SK-N-SH (cell line): ENCODE data around the gene ZMYM2. TPM values are rescaled to one million over a fixed set of nuclear protein-coding genes. Genes with fewer than 3 reads are reported as not detected.

Experiments used
- CTCF ChIA-PET: fragments of 300-600, 350-600 bp; formaldehyde crosslinking; extraction: SDS; loops from one replicate; lab custom pipeline; 2021; lab: Yijun Ruan, JAX
- POLR2A ChIA-PET: fragments of 350-600 bp; sonication (Branson Sonifier 250); formaldehyde crosslinking; extraction: SDS; loops from one replicate; lab custom pipeline; 2020; ENCODE audit warnings: antibody characterized with exemption, inconsistent platforms; lab: Yijun Ruan, JAX
- DNase-seq: peaks from one replicate; pipeline ENCODE4 v3.0.0; 2012
- H2AFZ ChIP-seq: fragments of 200-600 bp; sonication (generic); 2 replicates; pipeline ENCODE4 v1.8.1; 2016; ENCODE audit warnings: antibody characterized with exemption, mild to moderate bottlenecking, low read depth
- H3F3A ChIP-seq: fragments of 200-600 bp; sonication (generic); replicated peaks from 2 replicates; pipeline ENCODE3; 2016; ENCODE audit warnings: antibody characterized with exemption, mild to moderate bottlenecking; ENCODE audit not compliant: insufficient read depth
- H3K27ac ChIP-seq, 2 experiments: fragments of 200-500 bp in 1 of 2; fragments of 200-600 bp in 1 of 2; sonication (Bioruptor generic) in 1 of 2; sonication (generic), shearing (Covaris generic) in 1 of 2; 2 replicates each; pipeline versions ENCODE4 v1.5.1 to v1.6.1; 2014 to 2016; ENCODE audit warnings: low read depth in 2 of 2, inconsistent platforms in 1 of 2, low read length in 1 of 2, mild to moderate bottlenecking in 1 of 2, mixed read lengths in 1 of 2
- H3K27me3 ChIP-seq: fragments of 200-600 bp; sonication (generic), shearing (Covaris generic); 2 replicates; pipeline ENCODE4 v1.6.1; 2016; ENCODE audit warnings: mixed run types; ENCODE audit not compliant: insufficient read depth
- H3K36me3 ChIP-seq, 2 experiments: fragments of 200-500 bp in 1 of 2; fragments of 200-600 bp in 1 of 2; sonication (Bioruptor generic) in 1 of 2; sonication (generic) in 1 of 2; replicated peaks in 1 of 2; 2 replicates each; pipeline versions ENCODE3 to v1.5.1; 2014 to 2016; ENCODE audit warnings: low read length in 1 of 2, mild to moderate bottlenecking in 1 of 2; ENCODE audit not compliant: insufficient read depth in 2 of 2, control insufficient read depth in 1 of 2
- H3K4me1 ChIP-seq, 2 experiments: fragments of 200-500 bp in 1 of 2; fragments of 200-600 bp in 1 of 2; sonication (Bioruptor generic) in 1 of 2; sonication (generic), shearing (Covaris generic) in 1 of 2; 2 replicates each; pipeline versions ENCODE4 v1.5.1 to v1.6.1; 2014 to 2016; ENCODE audit warnings: low read depth in 1 of 2, low read length in 1 of 2, mixed run types in 1 of 2; ENCODE audit not compliant: insufficient read depth in 2 of 2, control insufficient read depth in 1 of 2
- H3K4me2 ChIP-seq: fragments of 200-600 bp; sonication (generic), shearing (Covaris generic); 2 replicates; pipeline ENCODE4 v1.6.1; 2017; ENCODE audit warnings: mixed run types
- H3K4me3 ChIP-seq, 2 experiments: fragments of 200-500 bp in 1 of 2; fragments of 200-600 bp in 1 of 2; sonication (Bioruptor generic) in 1 of 2; sonication (generic), shearing (Covaris generic) in 1 of 2; 2 replicates each; pipeline versions ENCODE4 v1.5.1 to v1.8.1; 2014 to 2016; ENCODE audit warnings: low read depth in 2 of 2, inconsistent platforms in 1 of 2, low read length in 1 of 2, mild to moderate bottlenecking in 1 of 2, mixed read lengths in 1 of 2, moderate library complexity in 1 of 2
- H3K79me2 ChIP-seq: fragments of 200-600 bp; sonication (generic); 2 replicates; pipeline ENCODE4 v1.8.1; 2017; ENCODE audit warnings: mild to moderate bottlenecking; ENCODE audit not compliant: insufficient read depth
- H3K9ac ChIP-seq: fragments of 200-600 bp; sonication (generic); 2 replicates; pipeline ENCODE4 v1.6.1; 2017; ENCODE audit warnings: mixed run types
- H3K9me2 ChIP-seq: fragments of 200-600 bp; sonication (generic); 2 replicates; pipeline ENCODE4 v1.6.1; 2017; ENCODE audit warnings: mixed run types
- H3K9me3 ChIP-seq: fragments of 200-600 bp; sonication (generic); 2 replicates; pipeline ENCODE4 v1.6.1; 2017; ENCODE audit warnings: mixed run types, mild to moderate bottlenecking, moderate library complexity
- H4K20me1 ChIP-seq: fragments of 200-600 bp; sonication (generic); 2 replicates; pipeline ENCODE4 v1.6.1; 2017; ENCODE audit warnings: mild to moderate bottlenecking, mixed run types; ENCODE audit not compliant: insufficient read depth
- EZH2phosphoT487 ChIP-seq: fragments of 200-600 bp; sonication (generic); IDR thresholded peaks from 2 replicates; pipeline ENCODE4 v1.6.1; 2017; ENCODE audit warnings: low read depth, mixed run types, mild to moderate bottlenecking, antibody characterized with exemption, moderate library complexity, borderline replicate concordance
- FOSL2 ChIP-seq: IDR thresholded peaks from 2 replicates; pipeline ENCODE4 v1.4.0; 2012; ENCODE audit warnings: low read depth, mild to moderate bottlenecking, moderate library complexity, borderline replicate concordance
- FOXJ3 ChIP-seq: sonication (generic); formaldehyde crosslinking; IDR thresholded peaks from 2 replicates; pipeline ENCODE4 v1.5.1; 2020; ENCODE audit warnings: mild to moderate bottlenecking, missing genetic modification reagents
- GABPA ChIP-seq: IDR thresholded peaks from 2 replicates; pipeline ENCODE4 v1.4.0; 2012; ENCODE audit warnings: low read depth, mild to moderate bottlenecking
- GATA2 ChIP-seq: sonication (generic); formaldehyde crosslinking; IDR thresholded peaks from 2 replicates; pipeline ENCODE4 v1.5.0; 2020; ENCODE audit warnings: mild to moderate bottlenecking, missing genetic modification reagents
- MXI1 ChIP-seq: IDR thresholded peaks from 2 replicates; pipeline ENCODE4 v1.6.1; 2012; ENCODE audit warnings: mild to moderate bottlenecking, low read depth, low read length, improper control_type of control experiment
- NFIC ChIP-seq: IDR thresholded peaks from 2 replicates; pipeline ENCODE4 v1.4.0; 2012; ENCODE audit warnings: borderline replicate concordance
- NRF1 ChIP-seq: IDR thresholded peaks from 2 replicates; pipeline ENCODE4 v1.6.1; 2012; ENCODE audit warnings: low read depth, mild to moderate bottlenecking, low read length
- POLR2AphosphoS5 ChIP-seq: IDR thresholded peaks from 2 replicates; pipeline ENCODE4 v1.6.1; 2012; ENCODE audit warnings: low read depth, low read length
- RCOR1 ChIP-seq: fragments of 150-350 bp; IDR thresholded peaks from 2 replicates; pipeline ENCODE4 v1.6.1; 2017; ENCODE audit warnings: antibody characterized with exemption, low read length
- SMC3 ChIP-seq: IDR thresholded peaks from 2 replicates; pipeline ENCODE4 v1.6.1; 2012; ENCODE audit warnings: low read depth, low read length, improper control_type of control experiment
- TEAD4 ChIP-seq: IDR thresholded peaks from 2 replicates; pipeline ENCODE4 v1.4.0; 2012; ENCODE audit warnings: mild to moderate bottlenecking, borderline replicate concordance; ENCODE audit not compliant: insufficient read depth
- WGBS: methylation state at CpG from one replicate; pipeline ENCODE4 v1.1.6; 2017; ENCODE audit warnings: low lambda C conversion rate; 5-methylcytosine and 5-hydroxymethylcytosine counted together
- polyA plus RNA-seq, 3 experiments: library from polyadenylated mRNA; depleted of rRNA; stranded (reverse); fragments of >200 nt; gene quantifications; 2 replicates each; pipeline ENCODE4 v1.2.3, GENCODE V29; 2012
- TF ChIP-seq, protein P1 (sequence below): IDR thresholded peaks from 2 replicates; pipeline ENCODE4 v1.6.1; 2012; ENCODE audit warnings: mild to moderate bottlenecking, low read depth, low read length, moderate library complexity
- TF ChIP-seq, protein P2 (sequence below): IDR thresholded peaks from 2 replicates; pipeline ENCODE4 v1.4.0; 2012; ENCODE audit warnings: low read depth, borderline replicate concordance
- TF ChIP-seq, protein P3 (sequence below): fragments of 150-350 bp; IDR thresholded peaks from 2 replicates; pipeline ENCODE4 v1.6.1; 2016; ENCODE audit warnings: mild to moderate bottlenecking, low read depth, low read length
- TF ChIP-seq, protein P4 (sequence below): fragments of 200-600 bp; sonication (generic); IDR thresholded peaks from 2 replicates; pipeline ENCODE4 v1.6.1; 2017; ENCODE audit warnings: antibody characterized with exemption, mild to moderate bottlenecking, moderate library complexity
- TF ChIP-seq, protein P5 (sequence below): IDR thresholded peaks from 2 replicates; pipeline ENCODE4 v1.4.0; 2012; ENCODE audit warnings: low read depth

ZMYM2 gene
- polyA plus RNA-seq, 1 of the 3 experiments (the other 2 are of a cell fraction), result 11.5 TPM

DNA sequence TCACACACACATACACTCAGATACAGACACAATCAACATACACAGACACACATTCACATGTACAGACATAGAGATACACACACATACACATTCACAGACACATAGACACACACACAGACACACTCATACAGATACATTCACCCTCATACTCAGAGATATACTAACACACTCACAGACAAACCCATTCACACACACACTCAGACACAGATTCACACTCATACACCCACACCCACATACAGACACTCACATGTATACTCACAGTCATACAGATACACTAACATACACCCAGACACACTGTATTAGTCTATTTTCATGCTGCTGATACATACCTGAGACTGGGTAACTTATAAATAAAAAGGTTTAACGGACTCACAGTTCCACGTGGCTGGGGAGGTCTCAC is 171.5 kb downstream of the ZMYM2 start:
- no peak overlapping the region for H3K9ac ChIP-seq
- H2AFZ ChIP-seq, result no peak overlapping the region
- H3K36me3 ChIP-seq, result no peaks in the 10 kb centered on the region
- no peak overlapping the region for H3K27ac ChIP-seq
- no peak overlapping the region for H3K4me2 ChIP-seq
- H3F3A ChIP-seq, result peaks cover 7% of the 10 kb centered on the region
- H3K4me3 ChIP-seq, result no peak overlapping the region
- WGBS, result 14% methylated on average over 2 of the region's 2 CpGs
- H3K79me2 ChIP-seq, result no peaks in the 10 kb centered on the region
- TF ChIP-seq GABPA, result no peak
- no peak for TF ChIP-seq NRF1
- no peak for TF ChIP-seq FOSL2
- H4K20me1 ChIP-seq, result no peaks in the 10 kb centered on the region
- H3K9me2 ChIP-seq, result no peaks in the 10 kb centered on the region
- CTCF ChIA-PET, result interaction anchor here (0.6 to 2.7 kb wide), 2 partner anchors 12 kb away, joined by 3 to 14 read pairs; no protein-coding TSS in a partner anchor
- H3K9me3 ChIP-seq, result no peaks in the 10 kb centered on the region
- POLR2A ChIA-PET, result no interaction called here
- H3K27me3 ChIP-seq, result peaks cover 48% of the 10 kb centered on the region
- peaks cover 0 to 4% of the 10 kb centered on the region in 2 experiments; a peak in 2 of 4 replicates for H3K4me1 ChIP-seq
- no peak for DNase-seq

DNA sequence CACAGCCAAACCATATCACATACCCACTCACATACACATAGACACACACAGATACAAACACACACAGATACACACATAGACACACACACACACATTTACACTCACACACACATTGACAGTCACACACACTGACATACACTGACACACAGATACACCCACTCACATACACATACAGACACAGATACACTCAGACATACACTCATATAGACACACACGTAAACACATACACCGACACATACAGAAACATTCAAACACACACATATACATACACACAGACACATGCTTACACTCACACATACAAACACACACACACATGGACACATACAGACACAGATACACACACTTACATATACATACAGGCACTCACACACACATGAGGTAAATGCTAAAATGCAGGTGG is 172.1 kb downstream of the ZMYM2 start:
- Histone ChIP-seq H3K27me3 (peaks cover 48% of the 10 kb centered on the region), H3K9ac (no peak overlapping the region), H3K9me2 (no peaks in the 10 kb centered on the region), H3K27ac (no peak overlapping the region), H3K36me3 (no peaks in the 10 kb centered on the region), H2AFZ (no peak overlapping the region), H3K9me3 (no peaks in the 10 kb centered on the region), H3K79me2 (no peaks in the 10 kb centered on the region), H3F3A (peaks cover 3% of the 10 kb centered on the region), H4K20me1 (no peaks in the 10 kb centered on the region), H3K4me2 (no peak overlapping the region), H3K4me1 (peaks cover 0 to 4% of the 10 kb centered on the region in 2 experiments; a peak in 2 of 4 replicates), H3K4me3 (no peak overlapping the region)
- POLR2A ChIA-PET, result no interaction called here
- 100% methylated on average over 2 of the region's 2 CpGs for WGBS
- CTCF ChIA-PET, result interaction anchor here (0.6 to 1.2 kb wide), 2 partner anchors 12 to 13 kb away, joined by 3 read pairs; no protein-coding TSS in a partner anchor
- no peak for DNase-seq
- TF ChIP-seq RCOR1 (no peak), GATA2 (CRISPR knock-in tag) (no peak), MXI1 (no peak), EZH2phosphoT487 (no peak), NRF1 (no peak), TEAD4 (no peak), SMC3 (no peak), NFIC (no peak), POLR2AphosphoS5 (no peak), FOXJ3 (CRISPR knock-in tag) (no peak)
- TF ChIP-seq, protein P1, sequence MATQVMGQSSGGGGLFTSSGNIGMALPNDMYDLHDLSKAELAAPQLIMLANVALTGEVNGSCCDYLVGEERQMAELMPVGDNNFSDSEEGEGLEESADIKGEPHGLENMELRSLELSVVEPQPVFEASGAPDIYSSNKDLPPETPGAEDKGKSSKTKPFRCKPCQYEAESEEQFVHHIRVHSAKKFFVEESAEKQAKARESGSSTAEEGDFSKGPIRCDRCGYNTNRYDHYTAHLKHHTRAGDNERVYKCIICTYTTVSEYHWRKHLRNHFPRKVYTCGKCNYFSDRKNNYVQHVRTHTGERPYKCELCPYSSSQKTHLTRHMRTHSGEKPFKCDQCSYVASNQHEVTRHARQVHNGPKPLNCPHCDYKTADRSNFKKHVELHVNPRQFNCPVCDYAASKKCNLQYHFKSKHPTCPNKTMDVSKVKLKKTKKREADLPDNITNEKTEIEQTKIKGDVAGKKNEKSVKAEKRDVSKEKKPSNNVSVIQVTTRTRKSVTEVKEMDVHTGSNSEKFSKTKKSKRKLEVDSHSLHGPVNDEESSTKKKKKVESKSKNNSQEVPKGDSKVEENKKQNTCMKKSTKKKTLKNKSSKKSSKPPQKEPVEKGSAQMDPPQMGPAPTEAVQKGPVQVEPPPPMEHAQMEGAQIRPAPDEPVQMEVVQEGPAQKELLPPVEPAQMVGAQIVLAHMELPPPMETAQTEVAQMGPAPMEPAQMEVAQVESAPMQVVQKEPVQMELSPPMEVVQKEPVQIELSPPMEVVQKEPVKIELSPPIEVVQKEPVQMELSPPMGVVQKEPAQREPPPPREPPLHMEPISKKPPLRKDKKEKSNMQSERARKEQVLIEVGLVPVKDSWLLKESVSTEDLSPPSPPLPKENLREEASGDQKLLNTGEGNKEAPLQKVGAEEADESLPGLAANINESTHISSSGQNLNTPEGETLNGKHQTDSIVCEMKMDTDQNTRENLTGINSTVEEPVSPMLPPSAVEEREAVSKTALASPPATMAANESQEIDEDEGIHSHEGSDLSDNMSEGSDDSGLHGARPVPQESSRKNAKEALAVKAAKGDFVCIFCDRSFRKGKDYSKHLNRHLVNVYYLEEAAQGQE, result no peak
- TF ChIP-seq, protein P2, sequence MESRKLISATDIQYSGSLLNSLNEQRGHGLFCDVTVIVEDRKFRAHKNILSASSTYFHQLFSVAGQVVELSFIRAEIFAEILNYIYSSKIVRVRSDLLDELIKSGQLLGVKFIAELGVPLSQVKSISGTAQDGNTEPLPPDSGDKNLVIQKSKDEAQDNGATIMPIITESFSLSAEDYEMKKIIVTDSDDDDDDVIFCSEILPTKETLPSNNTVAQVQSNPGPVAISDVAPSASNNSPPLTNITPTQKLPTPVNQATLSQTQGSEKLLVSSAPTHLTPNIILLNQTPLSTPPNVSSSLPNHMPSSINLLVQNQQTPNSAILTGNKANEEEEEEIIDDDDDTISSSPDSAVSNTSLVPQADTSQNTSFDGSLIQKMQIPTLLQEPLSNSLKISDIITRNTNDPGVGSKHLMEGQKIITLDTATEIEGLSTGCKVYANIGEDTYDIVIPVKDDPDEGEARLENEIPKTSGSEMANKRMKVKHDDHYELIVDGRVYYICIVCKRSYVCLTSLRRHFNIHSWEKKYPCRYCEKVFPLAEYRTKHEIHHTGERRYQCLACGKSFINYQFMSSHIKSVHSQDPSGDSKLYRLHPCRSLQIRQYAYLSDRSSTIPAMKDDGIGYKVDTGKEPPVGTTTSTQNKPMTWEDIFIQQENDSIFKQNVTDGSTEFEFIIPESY, result no peak
- TF ChIP-seq, protein P3, sequence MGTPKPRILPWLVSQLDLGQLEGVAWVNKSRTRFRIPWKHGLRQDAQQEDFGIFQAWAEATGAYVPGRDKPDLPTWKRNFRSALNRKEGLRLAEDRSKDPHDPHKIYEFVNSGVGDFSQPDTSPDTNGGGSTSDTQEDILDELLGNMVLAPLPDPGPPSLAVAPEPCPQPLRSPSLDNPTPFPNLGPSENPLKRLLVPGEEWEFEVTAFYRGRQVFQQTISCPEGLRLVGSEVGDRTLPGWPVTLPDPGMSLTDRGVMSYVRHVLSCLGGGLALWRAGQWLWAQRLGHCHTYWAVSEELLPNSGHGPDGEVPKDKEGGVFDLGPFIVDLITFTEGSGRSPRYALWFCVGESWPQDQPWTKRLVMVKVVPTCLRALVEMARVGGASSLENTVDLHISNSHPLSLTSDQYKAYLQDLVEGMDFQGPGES, result no peak
- TF ChIP-seq, protein P4, sequence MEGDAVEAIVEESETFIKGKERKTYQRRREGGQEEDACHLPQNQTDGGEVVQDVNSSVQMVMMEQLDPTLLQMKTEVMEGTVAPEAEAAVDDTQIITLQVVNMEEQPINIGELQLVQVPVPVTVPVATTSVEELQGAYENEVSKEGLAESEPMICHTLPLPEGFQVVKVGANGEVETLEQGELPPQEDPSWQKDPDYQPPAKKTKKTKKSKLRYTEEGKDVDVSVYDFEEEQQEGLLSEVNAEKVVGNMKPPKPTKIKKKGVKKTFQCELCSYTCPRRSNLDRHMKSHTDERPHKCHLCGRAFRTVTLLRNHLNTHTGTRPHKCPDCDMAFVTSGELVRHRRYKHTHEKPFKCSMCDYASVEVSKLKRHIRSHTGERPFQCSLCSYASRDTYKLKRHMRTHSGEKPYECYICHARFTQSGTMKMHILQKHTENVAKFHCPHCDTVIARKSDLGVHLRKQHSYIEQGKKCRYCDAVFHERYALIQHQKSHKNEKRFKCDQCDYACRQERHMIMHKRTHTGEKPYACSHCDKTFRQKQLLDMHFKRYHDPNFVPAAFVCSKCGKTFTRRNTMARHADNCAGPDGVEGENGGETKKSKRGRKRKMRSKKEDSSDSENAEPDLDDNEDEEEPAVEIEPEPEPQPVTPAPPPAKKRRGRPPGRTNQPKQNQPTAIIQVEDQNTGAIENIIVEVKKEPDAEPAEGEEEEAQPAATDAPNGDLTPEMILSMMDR, result no peak
- TF ChIP-seq, protein P5, sequence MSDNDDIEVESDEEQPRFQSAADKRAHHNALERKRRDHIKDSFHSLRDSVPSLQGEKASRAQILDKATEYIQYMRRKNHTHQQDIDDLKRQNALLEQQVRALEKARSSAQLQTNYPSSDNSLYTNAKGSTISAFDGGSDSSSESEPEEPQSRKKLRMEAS, result no peak
